Choroid plexus epithelial cell (primary cell): ENCODE results near the gene ZMIZ1.

Experiments
- DNase-seq: peaks from one replicate; pipeline ENCODE4 v3.0.0-alpha.2; 2010; ENCODE audit warnings: low read depth
- H3K4me3 ChIP-seq: 2 replicates; pipeline ENCODE4 v1.5.1; 2011; ENCODE audit warnings: low read depth, mild to moderate bottlenecking, control low read depth, low read length, moderate library complexity
- TF ChIP-seq, protein P1 (sequence below): conservative IDR thresholded peaks from 2 replicates; pipeline ENCODE4 v1.5.1; 2011; ENCODE audit warnings: low read depth, mild to moderate bottlenecking, control low read depth, inconsistent platforms, low read length, moderate library complexity

Gene ZMIZ1

DNA sequence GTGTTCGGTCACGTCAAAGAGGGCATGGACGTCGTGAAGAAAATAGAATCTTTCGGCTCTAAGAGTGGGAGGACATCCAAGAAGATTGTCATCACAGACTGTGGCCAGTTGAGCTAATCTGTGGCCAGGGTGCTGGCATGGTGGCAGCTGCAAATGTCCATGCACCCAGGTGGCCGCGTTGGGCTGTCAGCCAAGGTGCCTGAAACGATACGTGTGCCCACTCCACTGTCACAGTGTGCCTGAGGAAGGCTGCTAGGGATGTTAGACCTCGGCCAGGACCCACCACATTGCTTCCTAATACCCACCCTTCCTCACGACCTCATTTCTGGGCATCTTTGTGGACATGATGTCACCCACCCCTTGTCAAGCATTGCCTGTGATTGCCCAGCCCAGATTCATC is 285.0 kb downstream of the ZMIZ1 start:
- TF ChIP-seq, protein P1, sequence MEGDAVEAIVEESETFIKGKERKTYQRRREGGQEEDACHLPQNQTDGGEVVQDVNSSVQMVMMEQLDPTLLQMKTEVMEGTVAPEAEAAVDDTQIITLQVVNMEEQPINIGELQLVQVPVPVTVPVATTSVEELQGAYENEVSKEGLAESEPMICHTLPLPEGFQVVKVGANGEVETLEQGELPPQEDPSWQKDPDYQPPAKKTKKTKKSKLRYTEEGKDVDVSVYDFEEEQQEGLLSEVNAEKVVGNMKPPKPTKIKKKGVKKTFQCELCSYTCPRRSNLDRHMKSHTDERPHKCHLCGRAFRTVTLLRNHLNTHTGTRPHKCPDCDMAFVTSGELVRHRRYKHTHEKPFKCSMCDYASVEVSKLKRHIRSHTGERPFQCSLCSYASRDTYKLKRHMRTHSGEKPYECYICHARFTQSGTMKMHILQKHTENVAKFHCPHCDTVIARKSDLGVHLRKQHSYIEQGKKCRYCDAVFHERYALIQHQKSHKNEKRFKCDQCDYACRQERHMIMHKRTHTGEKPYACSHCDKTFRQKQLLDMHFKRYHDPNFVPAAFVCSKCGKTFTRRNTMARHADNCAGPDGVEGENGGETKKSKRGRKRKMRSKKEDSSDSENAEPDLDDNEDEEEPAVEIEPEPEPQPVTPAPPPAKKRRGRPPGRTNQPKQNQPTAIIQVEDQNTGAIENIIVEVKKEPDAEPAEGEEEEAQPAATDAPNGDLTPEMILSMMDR: no peak
- no peak for DNase-seq
- H3K4me3 ChIP-seq: no peak overlapping the region

DNA sequence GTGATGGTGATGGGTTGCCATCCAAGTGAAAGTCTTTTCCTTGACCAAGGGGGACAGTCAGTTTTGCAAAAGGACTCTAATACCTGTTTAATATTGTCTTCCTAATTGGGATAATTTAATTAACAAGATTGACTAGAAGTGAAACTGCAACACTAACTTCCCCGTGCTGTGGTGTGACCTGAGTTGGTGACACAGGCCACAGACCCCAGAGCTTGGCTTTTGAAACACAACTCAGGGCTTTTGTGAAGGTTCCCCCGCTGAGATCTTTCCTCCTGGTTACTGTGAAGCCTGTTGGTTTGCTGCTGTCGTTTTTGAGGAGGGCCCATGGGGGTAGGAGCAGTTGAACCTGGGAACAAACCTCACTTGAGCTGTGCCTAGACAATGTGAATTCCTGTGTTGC is 285.4 kb downstream of the ZMIZ1 start:
- TF ChIP-seq, protein P1: no peak

DNA sequence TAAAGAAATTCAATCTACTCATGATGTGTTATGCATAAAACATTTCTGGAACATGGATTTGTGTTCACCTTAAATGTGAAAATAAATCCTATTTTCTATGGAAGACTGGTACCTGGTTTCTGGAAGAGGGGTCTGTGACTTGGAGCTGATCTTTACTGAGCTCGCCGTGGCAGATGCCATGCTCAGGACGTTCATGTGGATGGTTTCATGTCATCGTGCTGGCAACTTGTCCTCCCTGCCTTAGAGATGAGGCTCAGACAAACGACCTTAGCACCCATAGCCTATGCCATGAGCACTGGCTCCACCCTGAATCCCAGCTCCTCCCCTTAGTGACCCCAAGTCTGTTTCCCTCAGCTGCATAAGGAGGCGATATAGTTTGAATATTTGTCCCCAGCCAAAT is 285.8 kb downstream of the ZMIZ1 start:
- TF ChIP-seq, protein P1: no peak
- H3K4me3 ChIP-seq: no peak overlapping the region

More for the DNA sequence above, 285.4 kb downstream of the ZMIZ1 start:
- no peak for DNase-seq
- no peak overlapping the region for H3K4me3 ChIP-seq

DNA sequence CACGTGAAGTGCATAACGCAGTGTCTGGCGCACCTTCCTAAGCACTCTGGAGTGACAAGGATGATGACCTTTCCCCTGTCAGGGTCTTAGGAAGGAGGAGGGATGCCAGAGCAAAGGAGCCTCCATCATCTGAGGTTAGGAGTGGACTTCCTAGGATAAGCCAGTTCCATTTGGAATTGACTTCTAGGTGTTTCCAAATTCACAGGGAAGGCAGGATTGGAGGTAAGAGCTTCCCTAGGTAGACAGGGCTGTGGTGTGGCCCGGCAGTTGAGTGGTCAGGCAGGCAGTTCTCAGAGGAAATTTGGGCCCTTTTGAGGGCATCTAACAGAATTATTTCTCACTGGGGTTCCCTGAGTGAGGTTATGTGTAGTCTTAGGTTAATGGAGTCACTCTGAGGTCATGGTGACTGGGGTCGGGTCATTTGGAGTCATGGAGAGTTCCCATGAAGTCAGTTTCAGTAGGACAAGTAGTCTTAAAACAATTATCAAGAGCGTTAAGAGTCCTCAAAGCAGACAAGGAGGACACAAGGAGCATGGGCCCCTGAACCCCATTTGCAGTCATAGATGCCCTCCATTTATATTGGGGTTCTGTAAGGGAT is 286.8 kb downstream of the ZMIZ1 start:
- TF ChIP-seq, protein P1: no peak
- DNase-seq: no peak
- no peak overlapping the region for H3K4me3 ChIP-seq

More for the DNA sequence above, 285.8 kb downstream of the ZMIZ1 start:
- DNase-seq: no peak

DNA sequence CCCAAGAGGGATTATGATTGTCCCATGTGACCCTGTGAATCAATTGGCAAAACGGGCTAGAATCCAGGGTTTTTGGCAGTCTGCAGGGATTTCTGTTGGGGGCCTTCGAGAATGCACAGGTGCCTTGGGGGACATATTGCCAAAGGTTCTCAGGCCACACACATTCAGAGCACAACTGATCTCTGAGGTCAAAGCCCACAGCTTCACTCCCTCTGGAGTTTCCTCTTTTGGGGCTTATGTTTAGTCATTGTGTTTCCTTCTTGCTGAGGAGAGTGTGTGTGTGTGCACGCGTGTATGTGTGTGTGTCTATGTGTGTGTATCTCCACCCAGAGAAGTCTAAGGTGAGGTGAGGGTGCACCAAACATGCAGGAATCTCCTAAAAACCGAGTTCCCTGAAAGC is 287.3 kb downstream of the ZMIZ1 start:
- DNase-seq: no peak

DNA sequence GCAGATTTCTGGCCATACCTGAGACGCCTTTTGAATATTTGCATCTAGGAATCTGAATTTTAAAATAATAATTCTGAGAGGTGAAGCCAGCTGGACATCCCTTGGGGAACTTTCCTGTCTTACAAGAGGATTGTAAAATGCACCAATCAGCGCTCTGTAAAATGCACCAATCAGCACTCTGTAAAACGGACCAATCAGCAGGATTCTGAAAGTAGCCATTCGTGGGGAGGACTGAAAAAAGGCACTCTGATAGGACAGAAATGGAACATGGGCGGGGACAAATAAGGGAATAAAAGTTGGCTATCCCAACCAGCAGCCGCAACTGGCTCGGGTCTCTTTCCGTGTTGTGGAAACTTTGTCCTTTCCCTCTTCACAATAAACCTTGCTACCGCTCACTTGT is 288.4 kb downstream of the ZMIZ1 start:
- TF ChIP-seq, protein P1: no peak
- no peak overlapping the region for H3K4me3 ChIP-seq
- no peak for DNase-seq

More for the DNA sequence above, 287.3 kb downstream of the ZMIZ1 start:
- no peak overlapping the region for H3K4me3 ChIP-seq
- TF ChIP-seq, protein P1: no peak

DNA sequence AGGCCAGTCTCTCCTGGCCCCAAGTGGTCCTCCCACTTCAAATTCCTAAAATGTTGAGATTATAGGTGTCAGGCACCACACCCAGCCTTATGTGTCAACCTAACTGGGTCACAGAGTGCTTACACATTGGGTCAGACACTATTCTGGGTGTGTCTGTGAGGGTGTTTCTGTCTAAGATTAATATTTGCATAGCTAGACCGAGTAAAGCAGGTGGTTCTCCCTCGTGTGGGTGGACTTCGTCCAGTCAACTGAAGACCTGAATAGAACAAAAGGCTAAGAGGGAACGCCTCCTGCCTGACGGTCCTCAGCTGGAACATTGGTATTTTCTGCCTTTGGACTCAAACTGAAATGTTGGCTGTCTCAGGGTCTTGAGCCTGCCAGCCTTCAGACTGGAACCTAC is 290.0 kb downstream of the ZMIZ1 start:
- H3K4me3 ChIP-seq: no peak overlapping the region
- TF ChIP-seq, protein P1: no peak
- DNase-seq: no peak
